Measurements from ENCODE around the gene PIGBOS1.

GRCh38 chr15:55290528-55291057 lies 28.3 kb downstream of the PIGBOS1 start:
- peak; percentile 48 for TF ChIP-seq SP1 (IDR thresholded peaks at IDR 0.05)
- TF ChIP-seq, protein P1, sequence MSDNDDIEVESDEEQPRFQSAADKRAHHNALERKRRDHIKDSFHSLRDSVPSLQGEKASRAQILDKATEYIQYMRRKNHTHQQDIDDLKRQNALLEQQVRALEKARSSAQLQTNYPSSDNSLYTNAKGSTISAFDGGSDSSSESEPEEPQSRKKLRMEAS (IDR thresholded peaks at IDR 0.05), result no peak
- peak; percentile 81 for TF ChIP-seq CTCF (IDR thresholded peaks at IDR 0.05; ENCODE audit: low read depth, low read length, missing input control)
- TF ChIP-seq JUND (IDR thresholded peaks at IDR 0.05), result no peak
- TF ChIP-seq HNF4A (conservative IDR thresholded peaks at IDR 0.05), result no peak
